Measurements from ENCODE around the gene STAG1. TPM values are rescaled to one million over a fixed set of nuclear protein-coding genes. Genes with fewer than 3 reads are reported as not detected.

Gene STAG1
- total and polyA plus RNA-seq, 2 of the 13 experiments (the other 11 are each of a cell fraction or from before 2014, with no cell fraction given): 6.2 to 25.9 TPM

- Histone ChIP-seq H3K36me3 (replicated peaks in 1 of 2; ENCODE audit: control insufficient read depth in 1 of 2, insufficient read depth in 2 of 2, low read length in 2 of 2) (no peaks in the 10 kb centered on the region), H3K79me2 (ENCODE audit: insufficient read depth, low read length) (no peaks in the 10 kb centered on the region), H3K4me2 (ENCODE audit: low read depth, low read length) (no peak overlapping the region), H3K9ac (ENCODE audit: insufficient read depth, low read depth, low read length) (no peak overlapping the region), H3K4me3 (replicated peaks in 1 of 3; ENCODE audit: insufficient read depth in 1 of 3, low read depth in 2 of 3, low read length in 3 of 3) (no peak overlapping the region), H4K20me1 (ENCODE audit: insufficient read depth, low read length) (no peaks in the 10 kb centered on the region), H3K27ac (ENCODE audit: extremely low read length, insufficient read depth, low read length) (no peak overlapping the region), H3K9me3 (ENCODE audit: low read length) (no peaks in the 10 kb centered on the region), H2AFZ (ENCODE audit: low read length) (no peak overlapping the region), H3K27me3 (ENCODE audit: control insufficient read depth in 1 of 2, insufficient read depth in 2 of 2, low read length in 2 of 2) (no peaks in the 10 kb centered on the region), H3K4me1 (ENCODE audit: insufficient read depth, low read length) (peaks cover 17% of the 10 kb centered on the region)
- no peak for DNase-seq (ENCODE audit: low spot score)
- ChIA-PET POLR2A (no interaction called here), CTCF (ENCODE audit: low intra/inter-chr PET ratio, low total read pairs) (no interaction called here)
- ATAC-seq: no peak
- FAIRE-seq: no peak
- in situ Hi-C loops (cut with HindIII; ENCODE audit: extremely low pct_ligation_motif_present, low pct_unique_long_range_greater_than_20kb): no loop called here
- no TSS peak for BruUV-seq (replicated peaks)
- 78% methylated on average over 1 of the region's 1 CpG for WGBS (ENCODE audit: low lambda C conversion rate)
- intact Hi-C loops (cut with micrococcal nuclease; ENCODE audit: unreplicated experiment): no loop called here
- TF ChIP-seq ZBTB43 (CRISPR knock-in tag; conservative IDR thresholded peaks at IDR 0.05): no peak
- no peak for TF ChIP-seq HNF4A (CRISPR knock-in tag; IDR thresholded peaks at IDR 0.05)
- TF ChIP-seq RARA (CRISPR knock-in tag; IDR thresholded peaks at IDR 0.05): no peak
- TF ChIP-seq SSRP1 (CRISPR knock-in tag; IDR thresholded peaks at IDR 0.05): no peak
- no peak for TF ChIP-seq ZNF672 (CRISPR knock-in tag; IDR thresholded peaks at IDR 0.05)
- TF ChIP-seq ARID5B (CRISPR knock-in tag; IDR thresholded peaks at IDR 0.05): no peak
- no peak for TF ChIP-seq ZMYM2 (CRISPR knock-in tag; IDR thresholded peaks at IDR 0.05)
- TF ChIP-seq BRCA1 (CRISPR knock-in tag; IDR thresholded peaks at IDR 0.05): no peak
Observed at GRCh38 chr3:136788154-136788553, 36.0 kb upstream of the STAG1 start.

Data from HepG2 (cell line).